ENCODE data around the gene BRINP1. TPM values are rescaled to one million over a fixed set of nuclear protein-coding genes. Genes with fewer than 3 reads are reported as not detected.

Gene BRINP1
- total RNA-seq, 6 experiments from 2014 or later = 0.09 to 0.43 (median 0.13) TPM; not detected in 1

DNA sequence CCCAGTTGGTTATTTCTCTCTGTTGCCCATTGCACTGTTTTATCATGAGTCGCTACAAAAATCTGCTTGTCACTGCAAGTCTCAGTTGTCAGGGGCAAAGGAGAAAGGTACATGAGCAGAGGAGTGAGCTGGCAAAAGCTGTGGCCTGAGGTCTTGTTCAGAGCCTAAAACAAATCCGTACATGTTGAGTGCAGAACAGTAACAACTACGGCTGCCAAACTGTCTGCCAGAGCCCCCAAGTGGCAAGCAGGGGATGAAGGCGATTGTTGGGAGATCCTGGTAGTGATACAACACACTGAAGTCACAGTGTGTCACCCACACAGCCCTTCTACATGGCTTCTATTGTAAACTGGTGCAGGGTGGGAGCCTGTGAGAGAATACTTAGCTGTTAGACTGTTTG, 50.9 kb downstream of the BRINP1 start:
- H3K9me3 ChIP-seq = no peaks in the 10 kb centered on the region
- no peaks in the 10 kb centered on the region for H3K4me1 ChIP-seq
- H3K36me3 ChIP-seq = no peaks in the 10 kb centered on the region
- WGBS (ENCODE audit: insufficient coverage, low coverage, low lambda C conversion rate, missing lambda C conversion rate) = 51% methylated on average over 3 of the region's 4 CpGs
- DNase-seq = no peak
- intact Hi-C loops (cut with DNase I) = no loop called here
- ATAC-seq = no peak
- no peak overlapping the region for H3K4me3 ChIP-seq
- H3K27ac ChIP-seq = no peak overlapping the region
- no peak for TF ChIP-seq POLR2A (IDR thresholded peaks at IDR 0.05)
- TF ChIP-seq, protein P1, sequence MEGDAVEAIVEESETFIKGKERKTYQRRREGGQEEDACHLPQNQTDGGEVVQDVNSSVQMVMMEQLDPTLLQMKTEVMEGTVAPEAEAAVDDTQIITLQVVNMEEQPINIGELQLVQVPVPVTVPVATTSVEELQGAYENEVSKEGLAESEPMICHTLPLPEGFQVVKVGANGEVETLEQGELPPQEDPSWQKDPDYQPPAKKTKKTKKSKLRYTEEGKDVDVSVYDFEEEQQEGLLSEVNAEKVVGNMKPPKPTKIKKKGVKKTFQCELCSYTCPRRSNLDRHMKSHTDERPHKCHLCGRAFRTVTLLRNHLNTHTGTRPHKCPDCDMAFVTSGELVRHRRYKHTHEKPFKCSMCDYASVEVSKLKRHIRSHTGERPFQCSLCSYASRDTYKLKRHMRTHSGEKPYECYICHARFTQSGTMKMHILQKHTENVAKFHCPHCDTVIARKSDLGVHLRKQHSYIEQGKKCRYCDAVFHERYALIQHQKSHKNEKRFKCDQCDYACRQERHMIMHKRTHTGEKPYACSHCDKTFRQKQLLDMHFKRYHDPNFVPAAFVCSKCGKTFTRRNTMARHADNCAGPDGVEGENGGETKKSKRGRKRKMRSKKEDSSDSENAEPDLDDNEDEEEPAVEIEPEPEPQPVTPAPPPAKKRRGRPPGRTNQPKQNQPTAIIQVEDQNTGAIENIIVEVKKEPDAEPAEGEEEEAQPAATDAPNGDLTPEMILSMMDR (IDR thresholded peaks at IDR 0.05) = no peak
- H3K27me3 ChIP-seq = no peaks in the 10 kb centered on the region

DNA sequence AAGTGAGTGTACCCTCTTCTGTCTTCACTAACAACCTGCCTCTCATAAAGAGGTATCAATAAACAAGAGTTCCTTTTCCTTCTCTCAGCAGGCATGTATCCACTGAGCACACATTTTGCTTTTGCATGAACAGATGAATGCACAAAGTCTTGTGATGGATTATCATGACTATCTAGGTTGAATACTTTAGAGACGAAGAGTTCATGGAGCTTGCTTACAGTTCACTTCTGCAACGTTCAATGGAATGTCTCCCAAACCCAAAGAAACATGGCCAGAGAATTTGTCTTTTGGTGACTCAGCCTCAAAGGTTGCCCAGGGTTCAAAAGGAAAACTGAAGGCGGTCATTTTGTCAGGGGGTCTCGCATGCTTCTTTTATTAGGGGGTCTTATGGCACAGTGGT, 55.4 kb downstream of the BRINP1 start:
- no peaks in the 10 kb centered on the region for H3K27me3 ChIP-seq
- no peak overlapping the region for H3K27ac ChIP-seq
- intact Hi-C loops (cut with DNase I) = no loop called here
- no peak overlapping the region for H3K4me3 ChIP-seq
- H3K4me1 ChIP-seq = no peaks in the 10 kb centered on the region
- ATAC-seq (no peak), DNase-seq (no peak)
- H3K9me3 ChIP-seq = no peaks in the 10 kb centered on the region
- no peaks in the 10 kb centered on the region for H3K36me3 ChIP-seq
- 41% methylated on average over 4 of the region's 4 CpGs for WGBS (ENCODE audit: insufficient coverage, low coverage, low lambda C conversion rate, missing lambda C conversion rate)
- no peak for TF ChIP-seq POLR2A (IDR thresholded peaks at IDR 0.05)
- TF ChIP-seq, protein P1 (IDR thresholded peaks at IDR 0.05) = no peak

DNA sequence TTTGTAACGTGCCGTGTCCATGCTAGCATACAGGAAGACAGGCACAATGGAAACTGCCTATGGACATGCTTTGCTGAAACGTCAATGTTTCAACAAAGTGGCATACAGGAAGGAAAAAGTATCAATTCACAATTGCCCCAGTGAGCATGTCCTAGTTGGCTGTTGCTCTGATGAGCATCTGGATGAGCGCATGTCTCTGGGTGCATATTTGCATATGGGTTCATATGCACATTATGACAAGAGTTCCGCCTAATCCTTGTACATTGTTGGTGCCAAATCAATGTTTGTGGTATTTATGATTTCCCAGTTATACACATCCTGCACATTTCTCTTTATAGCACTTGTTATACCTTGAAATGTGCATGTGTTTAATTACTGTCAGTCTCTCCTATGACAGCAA, 58.5 kb downstream of the BRINP1 start:
- no peak for TF ChIP-seq POLR2A (IDR thresholded peaks at IDR 0.05)
- TF ChIP-seq, protein P1 (IDR thresholded peaks at IDR 0.05) = no peak
- Histone ChIP-seq H3K4me1 (no peaks in the 10 kb centered on the region), H3K4me3 (no peak overlapping the region), H3K9me3 (no peaks in the 10 kb centered on the region), H3K27ac (no peak overlapping the region), H3K36me3 (no peaks in the 10 kb centered on the region), H3K27me3 (no peaks in the 10 kb centered on the region)
- no peak for ATAC-seq
- DNase-seq = no peak
- intact Hi-C loops (cut with DNase I) = no loop called here
- WGBS (ENCODE audit: insufficient coverage, low coverage, low lambda C conversion rate, missing lambda C conversion rate) = 58% methylated on average over 2 of the region's 5 CpGs

DNA sequence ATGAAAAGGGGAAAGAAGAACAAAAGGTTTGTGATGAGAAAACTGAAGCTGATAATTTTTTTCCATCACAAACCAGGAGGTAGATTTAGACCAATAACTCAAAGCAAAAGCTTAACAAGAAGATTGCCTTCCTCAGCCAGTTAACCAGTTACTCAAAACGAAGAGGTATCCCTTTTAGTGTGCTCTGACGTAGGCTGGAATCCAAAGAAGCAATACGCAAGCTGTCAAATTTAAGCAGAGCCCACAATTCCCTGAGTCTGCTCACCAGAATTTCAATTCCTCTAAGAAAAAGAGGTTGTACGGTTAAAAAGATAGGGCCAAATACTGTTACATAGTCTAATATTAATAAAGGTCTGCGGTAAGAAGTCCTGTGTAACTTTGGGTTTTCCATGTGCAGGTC, 61.8 kb downstream of the BRINP1 start:
- Histone ChIP-seq H3K9me3 (no peaks in the 10 kb centered on the region), H3K27ac (no peak overlapping the region), H3K36me3 (no peaks in the 10 kb centered on the region), H3K4me3 (no peak overlapping the region), H3K27me3 (no peaks in the 10 kb centered on the region), H3K4me1 (no peaks in the 10 kb centered on the region)
- WGBS (ENCODE audit: insufficient coverage, low coverage, low lambda C conversion rate, missing lambda C conversion rate) = 52% methylated on average over 5 of the region's 5 CpGs
- intact Hi-C loops (cut with DNase I) = no loop called here
- ATAC-seq (no peak), DNase-seq (no peak)
- no peak for TF ChIP-seq POLR2A (IDR thresholded peaks at IDR 0.05)
- TF ChIP-seq, protein P1 (IDR thresholded peaks at IDR 0.05) = no peak

DNA sequence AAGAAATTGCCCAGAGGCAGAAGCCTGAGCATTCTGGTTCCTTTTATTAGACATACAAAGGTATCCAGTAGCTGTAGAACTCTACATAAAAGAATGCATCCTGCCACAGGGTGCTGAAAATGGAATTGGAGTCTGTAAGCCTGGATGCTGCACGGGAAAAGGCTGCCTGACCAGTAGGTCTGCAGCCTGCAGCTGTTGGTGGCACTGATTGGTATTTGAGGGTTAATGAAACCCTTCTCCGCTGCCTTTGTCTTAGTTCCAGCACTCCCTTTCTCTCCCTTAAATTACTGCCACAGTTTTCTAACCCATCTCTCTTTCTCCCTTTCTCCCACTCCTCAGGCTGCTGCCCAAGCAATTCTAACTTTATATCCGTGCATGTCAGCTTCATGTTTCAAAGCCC, 64.7 kb downstream of the BRINP1 start:
- no peaks in the 10 kb centered on the region for H3K4me1 ChIP-seq
- H3K27ac ChIP-seq = no peak overlapping the region
- H3K27me3 ChIP-seq = no peaks in the 10 kb centered on the region
- TF ChIP-seq POLR2A (IDR thresholded peaks at IDR 0.05) = no peak
- TF ChIP-seq, protein P1 (IDR thresholded peaks at IDR 0.05) = no peak
- H3K9me3 ChIP-seq = no peaks in the 10 kb centered on the region
- DNase-seq (no peak), ATAC-seq (no peak)
- intact Hi-C loops (cut with DNase I) = no loop called here
- 22% methylated on average over 3 of the region's 3 CpGs for WGBS (ENCODE audit: insufficient coverage, low coverage, low lambda C conversion rate, missing lambda C conversion rate)
- no peaks in the 10 kb centered on the region for H3K36me3 ChIP-seq
- no peak overlapping the region for H3K4me3 ChIP-seq

Data from right lobe of liver (tissue), 6 donors.